HFFc6 (cell line): Measurements from ENCODE around the gene SEC23IP. TPM values are rescaled to one million over a fixed set of nuclear protein-coding genes. Genes with fewer than 3 reads are reported as not detected.
A peak's percentile ranks its signal among the peaks of the same experiment; 100 is the strongest.

Experiments used
- DNase-seq: peaks from one replicate; pipeline ENCODE4 v3.0.0-alpha.2; 2018
- H3K27ac Mint-ChIP-seq: 2 replicates; pipeline ENCODE4 v1.8.0; 2020; ENCODE audit warnings: mild to moderate bottlenecking, mixed read lengths
- H3K27me3 Mint-ChIP-seq: 2 replicates; pipeline ENCODE4 v1.8.0; 2021; ENCODE audit warnings: mild to moderate bottlenecking, moderate library complexity, mixed read lengths; ENCODE audit not compliant: insufficient read depth
- H3K36me3 Mint-ChIP-seq: 2 replicates; pipeline ENCODE4 v1.8.0; 2021; ENCODE audit warnings: low read depth, mixed read lengths
- H3K4me1 Mint-ChIP-seq: 2 replicates; pipeline ENCODE4 v1.8.0; 2020; ENCODE audit warnings: low read depth, mixed read lengths
- H3K4me3 Mint-ChIP-seq: 2 replicates; pipeline ENCODE4 v1.8.0; 2020; ENCODE audit warnings: mild to moderate bottlenecking, moderate library complexity, mixed read lengths
- H3K9me3 Mint-ChIP-seq: 2 replicates; pipeline ENCODE4 v1.8.0; 2020; ENCODE audit warnings: mild to moderate bottlenecking, mixed read lengths
- total RNA-seq, 6 experiments: library from RNA; stranded (reverse); fragmentation: NEBNext Ultra II Directional; extraction: Animal tissue kit (Norgen Biotek cat#: 25700); gene quantifications; 2 replicates in 1 of 6; 3 replicates in 5 of 6; pipeline ENCODE4 v1.2.3, GENCODE V29; 2021
- TF ChIP-seq, protein P1 (sequence below): fragments of 200-600 bp; sonication (generic); IDR thresholded peaks from 2 replicates; pipeline ENCODE4 v1.5.0; 2021; ENCODE audit warnings: antibody characterized with exemption, mild to moderate bottlenecking

SEC23IP gene
- total RNA-seq, 6 experiments from 2014 or later = 76.9 to 95.5 (median 88.8) TPM

DNA sequence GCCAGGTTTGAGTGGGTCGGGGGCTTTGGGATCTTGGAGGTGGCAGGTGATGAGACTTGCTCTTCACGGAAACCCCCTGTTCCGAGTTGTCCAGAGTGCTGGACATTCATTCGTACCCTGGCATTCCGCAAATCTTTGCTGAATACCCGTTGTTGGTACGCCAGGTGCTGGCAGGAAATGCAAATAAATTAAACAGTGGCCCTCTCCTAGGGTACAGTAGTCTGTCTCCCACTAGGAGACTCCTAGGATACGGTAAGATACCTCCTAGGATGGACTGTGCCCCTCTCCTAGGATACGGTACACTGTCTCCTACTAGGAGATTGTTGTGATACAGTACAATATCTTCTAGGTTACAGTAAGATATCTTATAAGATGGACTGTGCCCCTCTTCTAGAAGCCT lies 544 bp downstream of the SEC23IP start:
- H3K9me3 Mint-ChIP-seq = peaks cover 9% of the 10 kb centered on the region; the same call in 1 of the 2 replicates
- no peak for DNase-seq
- peaks cover 11% of the 10 kb centered on the region for H3K27me3 Mint-ChIP-seq
- TF ChIP-seq, protein P1, sequence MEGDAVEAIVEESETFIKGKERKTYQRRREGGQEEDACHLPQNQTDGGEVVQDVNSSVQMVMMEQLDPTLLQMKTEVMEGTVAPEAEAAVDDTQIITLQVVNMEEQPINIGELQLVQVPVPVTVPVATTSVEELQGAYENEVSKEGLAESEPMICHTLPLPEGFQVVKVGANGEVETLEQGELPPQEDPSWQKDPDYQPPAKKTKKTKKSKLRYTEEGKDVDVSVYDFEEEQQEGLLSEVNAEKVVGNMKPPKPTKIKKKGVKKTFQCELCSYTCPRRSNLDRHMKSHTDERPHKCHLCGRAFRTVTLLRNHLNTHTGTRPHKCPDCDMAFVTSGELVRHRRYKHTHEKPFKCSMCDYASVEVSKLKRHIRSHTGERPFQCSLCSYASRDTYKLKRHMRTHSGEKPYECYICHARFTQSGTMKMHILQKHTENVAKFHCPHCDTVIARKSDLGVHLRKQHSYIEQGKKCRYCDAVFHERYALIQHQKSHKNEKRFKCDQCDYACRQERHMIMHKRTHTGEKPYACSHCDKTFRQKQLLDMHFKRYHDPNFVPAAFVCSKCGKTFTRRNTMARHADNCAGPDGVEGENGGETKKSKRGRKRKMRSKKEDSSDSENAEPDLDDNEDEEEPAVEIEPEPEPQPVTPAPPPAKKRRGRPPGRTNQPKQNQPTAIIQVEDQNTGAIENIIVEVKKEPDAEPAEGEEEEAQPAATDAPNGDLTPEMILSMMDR = no peak
- peaks cover 33% of the 10 kb centered on the region for H3K36me3 Mint-ChIP-seq
- H3K27ac Mint-ChIP-seq = peak overlapping the region; percentile 98
- peak overlapping the region; percentile 100 for H3K4me3 Mint-ChIP-seq
- peaks cover 47% of the 10 kb centered on the region for H3K4me1 Mint-ChIP-seq

DNA sequence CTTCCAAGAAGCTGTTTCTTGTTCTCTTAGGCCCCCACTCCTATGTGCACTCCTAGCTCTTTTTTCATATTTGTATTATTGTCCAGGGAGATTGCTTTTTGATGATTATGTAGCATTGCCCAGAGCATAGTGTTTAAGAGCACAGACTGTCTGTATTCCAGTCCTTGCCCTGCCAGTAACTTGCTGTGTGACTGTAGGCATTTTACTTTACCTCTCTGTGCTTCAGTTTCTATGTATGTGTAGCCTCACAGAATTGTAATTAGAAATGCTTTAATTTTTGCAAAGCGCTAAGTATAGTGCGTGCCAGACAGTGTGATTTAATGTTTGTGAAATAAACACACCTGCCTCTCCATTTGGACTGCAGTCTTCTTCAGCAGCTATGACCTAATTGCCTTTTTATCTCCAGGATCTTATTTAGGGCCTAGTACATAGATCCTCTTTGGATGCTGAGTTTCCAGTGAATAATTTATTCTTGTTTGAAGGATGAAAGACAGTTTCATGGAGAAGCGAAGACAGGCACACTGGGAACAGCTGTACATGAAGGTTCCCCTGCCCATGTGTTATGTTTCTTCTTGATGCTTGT lies 1.4 kb downstream of the SEC23IP start:
- peaks cover 9% of the 10 kb centered on the region; the same call in 1 of the 2 replicates for H3K9me3 Mint-ChIP-seq
- no peak for DNase-seq
- peaks cover 11% of the 10 kb centered on the region for H3K27me3 Mint-ChIP-seq
- H3K27ac Mint-ChIP-seq = peak overlapping the region; percentile 53
- H3K4me3 Mint-ChIP-seq = peak overlapping the region; percentile 100
- H3K36me3 Mint-ChIP-seq = peaks cover 41% of the 10 kb centered on the region
- H3K4me1 Mint-ChIP-seq = peaks cover 47% of the 10 kb centered on the region
- TF ChIP-seq, protein P1 = no peak

DNA sequence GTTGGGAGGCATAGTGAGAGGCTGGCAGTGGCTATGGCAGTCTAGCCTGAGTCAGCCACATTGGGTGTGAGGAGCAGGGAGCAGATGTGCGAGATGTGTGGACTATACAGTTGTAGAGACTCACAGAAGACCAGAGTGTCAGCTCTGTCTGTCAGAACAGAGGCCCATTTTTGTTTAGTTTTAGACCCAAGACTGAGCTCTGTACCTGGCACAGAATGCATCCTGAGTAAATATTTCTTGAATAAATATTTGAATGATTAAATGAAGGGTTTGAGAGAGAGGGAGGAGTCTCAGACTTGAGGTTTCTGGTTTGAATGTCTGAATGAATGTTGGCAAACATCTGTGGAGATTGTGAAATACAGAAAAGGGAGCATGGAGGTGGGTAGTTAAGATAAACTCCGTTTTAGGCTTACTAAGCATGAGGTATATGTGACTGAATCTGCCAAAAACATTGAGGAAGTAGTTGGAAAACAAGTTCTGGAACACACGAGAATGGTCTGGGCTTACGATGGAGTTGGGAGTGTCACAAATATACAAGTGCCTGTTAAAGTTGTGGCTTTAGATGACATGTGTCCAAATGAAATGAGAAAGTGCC lies 3.6 kb downstream of the SEC23IP start:
- Mint-ChIP-seq H3K4me3 (peak overlapping the region; percentile 68), H3K9me3 (no peaks in the 10 kb centered on the region), H3K27me3 (peaks cover 2% of the 10 kb centered on the region; the same call in 1 of the 2 replicates), H3K4me1 (peaks cover 47% of the 10 kb centered on the region), H3K36me3 (peaks cover 31% of the 10 kb centered on the region), H3K27ac (peak overlapping the region; percentile 69)
- TF ChIP-seq, protein P1 = no peak
- peak; percentile 55 for DNase-seq

DNA sequence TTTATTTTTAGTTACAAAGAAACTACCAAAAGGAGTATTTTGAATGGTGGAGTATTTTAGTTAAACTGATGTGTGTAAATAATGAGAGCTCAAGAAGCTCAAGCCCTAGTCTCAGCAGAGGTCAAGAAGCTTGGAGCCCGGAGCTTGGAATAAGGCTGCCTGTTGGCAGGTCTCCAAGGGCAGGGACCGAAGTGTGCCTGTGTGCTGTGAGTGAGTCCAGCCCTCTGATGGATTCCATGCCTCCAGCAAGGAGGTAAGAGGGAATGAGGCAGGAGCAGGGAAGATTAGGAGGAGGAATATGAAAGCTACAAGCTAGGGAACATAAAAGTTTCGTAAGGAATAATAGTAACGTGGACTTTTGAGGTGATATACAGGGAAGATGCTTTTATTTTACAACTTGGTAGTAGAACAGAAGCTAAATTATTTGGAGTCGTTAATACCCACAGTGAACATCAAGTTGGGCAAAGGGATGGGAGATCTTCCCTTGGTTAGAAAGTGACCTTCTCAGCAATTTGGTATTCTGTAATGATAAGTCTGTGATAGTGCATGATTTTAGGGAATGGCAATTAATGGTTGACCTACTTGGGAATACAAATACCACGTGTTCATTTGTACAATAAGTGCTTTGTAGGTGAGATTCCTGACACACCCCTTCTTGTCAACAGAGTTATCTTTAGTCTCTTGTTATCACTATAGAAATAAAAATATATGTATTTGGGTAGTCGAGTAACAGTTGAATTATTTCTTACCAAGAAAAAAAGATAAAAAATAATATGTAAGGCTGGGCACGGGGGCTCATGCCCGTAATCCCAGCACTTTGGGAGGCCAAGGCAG lies 4.6 kb downstream of the SEC23IP start:
- H3K27me3 Mint-ChIP-seq = peaks cover 2% of the 10 kb centered on the region; the same call in 1 of the 2 replicates
- H3K9me3 Mint-ChIP-seq = no peaks in the 10 kb centered on the region
- TF ChIP-seq, protein P1 = no peak
- peak overlapping the region; percentile 69 for H3K27ac Mint-ChIP-seq
- no peak for DNase-seq
- H3K4me1 Mint-ChIP-seq = peaks cover 44% of the 10 kb centered on the region
- peak overlapping the region; percentile 68 for H3K4me3 Mint-ChIP-seq
- peaks cover 30% of the 10 kb centered on the region for H3K36me3 Mint-ChIP-seq

DNA sequence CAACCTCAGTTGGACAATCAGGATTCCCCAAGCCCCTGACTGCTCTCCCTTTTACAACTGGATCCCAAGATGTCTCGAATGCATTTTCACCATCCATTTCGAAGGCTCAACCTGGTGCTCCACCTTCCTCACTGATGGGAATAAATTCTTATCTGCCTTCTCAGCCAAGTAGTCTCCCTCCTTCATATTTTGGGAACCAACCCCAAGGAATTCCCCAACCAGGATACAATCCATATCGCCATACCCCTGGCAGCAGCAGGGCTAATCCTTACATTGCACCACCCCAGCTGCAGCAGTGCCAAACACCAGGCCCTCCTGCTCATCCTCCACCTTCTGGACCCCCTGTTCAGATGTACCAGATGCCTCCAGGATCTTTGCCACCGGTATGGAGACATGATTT lies 6.0 kb downstream of the SEC23IP start:
- no peak for DNase-seq
- peaks cover 39% of the 10 kb centered on the region for H3K4me1 Mint-ChIP-seq
- H3K4me3 Mint-ChIP-seq = no peak overlapping the region
- H3K36me3 Mint-ChIP-seq = peaks cover 25% of the 10 kb centered on the region
- peaks cover 2% of the 10 kb centered on the region; the same call in 1 of the 2 replicates for H3K27me3 Mint-ChIP-seq
- no peak overlapping the region for H3K27ac Mint-ChIP-seq
- TF ChIP-seq, protein P1 = no peak
- no peaks in the 10 kb centered on the region for H3K9me3 Mint-ChIP-seq
